Osteoblast (primary cell): ENCODE measurements around the gene MLANA. TPM values are rescaled to one million over a fixed set of nuclear protein-coding genes. Genes with fewer than 3 reads are reported as not detected.
A peak's percentile ranks its signal among the peaks of the same experiment; 100 is the strongest.

Experiments used
- DNase-seq: peaks from one replicate; pipeline ENCODE4 v3.0.0; 2011; ENCODE audit warnings: low spot score, mixed read lengths; ENCODE audit not compliant: insufficient read length; ENCODE audit errors: missing footprints
- H2AFZ ChIP-seq: 2 replicates; pipeline ENCODE4 v1.6.0; 2011; ENCODE audit warnings: mild to moderate bottlenecking, low read length
- H3K27ac ChIP-seq: 2 replicates; pipeline ENCODE4 v1.5.1; 2011; ENCODE audit warnings: mild to moderate bottlenecking, low read depth, low read length, moderate library complexity
- H3K27me3 ChIP-seq: 2 replicates; pipeline ENCODE4 v1.6.0; 2012; ENCODE audit warnings: mild to moderate bottlenecking, control low read depth, inconsistent platforms, low read length, moderate library complexity; ENCODE audit not compliant: insufficient read depth
- H3K36me3 ChIP-seq: 2 replicates; pipeline ENCODE4 v1.5.1; 2011; ENCODE audit warnings: mild to moderate bottlenecking, low read length, control low read depth, moderate library complexity; ENCODE audit not compliant: insufficient read depth
- H3K4me1 ChIP-seq: 2 replicates; pipeline ENCODE4 v1.5.1; 2011; ENCODE audit warnings: mild to moderate bottlenecking, low read length, control low read depth, moderate library complexity; ENCODE audit not compliant: insufficient read depth
- H3K4me2 ChIP-seq: 2 replicates; pipeline ENCODE4 v1.6.0; 2011; ENCODE audit warnings: mild to moderate bottlenecking, low read length; ENCODE audit not compliant: insufficient read depth
- H3K4me3 ChIP-seq: fragments of 200-600 bp; sonication (generic); 3 replicates; pipeline ENCODE4 v1.5.1; 2012; ENCODE audit warnings: mild to moderate bottlenecking, low read length, inconsistent platforms; ENCODE audit not compliant: insufficient read depth
- H3K79me2 ChIP-seq: 2 replicates; pipeline ENCODE4 v1.6.0; 2012; ENCODE audit warnings: mild to moderate bottlenecking, low read length, control low read depth, inconsistent platforms; ENCODE audit not compliant: insufficient read depth
- H3K9me3 ChIP-seq: 2 replicates; pipeline ENCODE4 v1.5.1; 2011; ENCODE audit warnings: low read depth, low read length, control low read depth
- H4K20me1 ChIP-seq: 2 replicates; pipeline ENCODE4 v1.6.0; 2012; ENCODE audit warnings: mild to moderate bottlenecking, low read length, control low read depth; ENCODE audit not compliant: insufficient read depth
- total RNA-seq: library from RNA; depleted of rRNA; stranded (reverse); fragments of >200 nt; gene quantifications from 2 replicates; pipeline ENCODE4 v1.2.3, GENCODE V29; 2012
- TF ChIP-seq, protein P1 (sequence below): IDR thresholded peaks from 2 replicates; pipeline ENCODE4 v1.5.1; 2011; ENCODE audit warnings: mild to moderate bottlenecking, low read depth, low read length, moderate library complexity; ENCODE audit errors: extremely low read depth

MLANA gene
- total RNA-seq, 1 donor = not detected

GRCh38 chr9:5897851-5898250 lies 7.2 kb downstream of the MLANA start:
- no peaks in the 10 kb centered on the region for H3K4me1 ChIP-seq
- no peak for DNase-seq
- no peak overlapping the region for H3K27ac ChIP-seq
- H3K9me3 ChIP-seq = no peaks in the 10 kb centered on the region
- TF ChIP-seq, protein P1, sequence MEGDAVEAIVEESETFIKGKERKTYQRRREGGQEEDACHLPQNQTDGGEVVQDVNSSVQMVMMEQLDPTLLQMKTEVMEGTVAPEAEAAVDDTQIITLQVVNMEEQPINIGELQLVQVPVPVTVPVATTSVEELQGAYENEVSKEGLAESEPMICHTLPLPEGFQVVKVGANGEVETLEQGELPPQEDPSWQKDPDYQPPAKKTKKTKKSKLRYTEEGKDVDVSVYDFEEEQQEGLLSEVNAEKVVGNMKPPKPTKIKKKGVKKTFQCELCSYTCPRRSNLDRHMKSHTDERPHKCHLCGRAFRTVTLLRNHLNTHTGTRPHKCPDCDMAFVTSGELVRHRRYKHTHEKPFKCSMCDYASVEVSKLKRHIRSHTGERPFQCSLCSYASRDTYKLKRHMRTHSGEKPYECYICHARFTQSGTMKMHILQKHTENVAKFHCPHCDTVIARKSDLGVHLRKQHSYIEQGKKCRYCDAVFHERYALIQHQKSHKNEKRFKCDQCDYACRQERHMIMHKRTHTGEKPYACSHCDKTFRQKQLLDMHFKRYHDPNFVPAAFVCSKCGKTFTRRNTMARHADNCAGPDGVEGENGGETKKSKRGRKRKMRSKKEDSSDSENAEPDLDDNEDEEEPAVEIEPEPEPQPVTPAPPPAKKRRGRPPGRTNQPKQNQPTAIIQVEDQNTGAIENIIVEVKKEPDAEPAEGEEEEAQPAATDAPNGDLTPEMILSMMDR = no peak
- no peak overlapping the region for H2AFZ ChIP-seq
- no peak overlapping the region for H3K4me3 ChIP-seq
- no peaks in the 10 kb centered on the region for H4K20me1 ChIP-seq
- no peaks in the 10 kb centered on the region for H3K36me3 ChIP-seq
- H3K27me3 ChIP-seq = no peaks in the 10 kb centered on the region
- H3K79me2 ChIP-seq = no peaks in the 10 kb centered on the region
- H3K4me2 ChIP-seq = no peak overlapping the region

GRCh38 chr9:5899292-5899691 lies 8.6 kb downstream of the MLANA start:
- TF ChIP-seq, protein P1 = peak; percentile 11
- Histone ChIP-seq H3K27ac (no peak overlapping the region), H2AFZ (no peak overlapping the region), H3K9me3 (no peaks in the 10 kb centered on the region), H3K79me2 (no peaks in the 10 kb centered on the region), H3K4me1 (no peaks in the 10 kb centered on the region), H3K36me3 (no peaks in the 10 kb centered on the region), H3K27me3 (no peaks in the 10 kb centered on the region), H3K4me2 (no peak overlapping the region), H4K20me1 (no peaks in the 10 kb centered on the region), H3K4me3 (no peak overlapping the region)
- no peak for DNase-seq

DNA sequence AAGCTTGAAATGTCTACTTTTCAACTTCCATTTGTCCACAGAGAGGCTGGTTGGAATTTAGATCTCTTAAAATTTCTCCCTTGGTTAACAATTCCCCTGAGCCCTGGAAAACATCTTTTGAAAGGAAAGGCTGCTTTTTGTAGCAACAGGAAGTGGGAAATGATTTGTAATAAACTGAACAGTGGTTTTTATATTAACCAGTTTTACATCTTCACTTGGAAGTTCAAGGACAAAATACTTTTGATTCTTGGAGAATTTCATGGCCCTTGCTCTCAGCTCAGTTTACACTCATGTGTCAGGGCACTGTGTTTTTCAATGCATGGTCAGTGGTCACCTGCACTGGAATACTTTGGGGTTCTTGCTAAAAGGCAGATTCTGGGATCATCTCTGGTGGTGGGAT lies 9.9 kb downstream of the MLANA start:
- Histone ChIP-seq H3K4me3 (no peak overlapping the region), H3K4me1 (no peaks in the 10 kb centered on the region), H2AFZ (no peak overlapping the region), H3K36me3 (no peaks in the 10 kb centered on the region), H4K20me1 (no peaks in the 10 kb centered on the region), H3K4me2 (no peak overlapping the region), H3K27me3 (no peaks in the 10 kb centered on the region), H3K79me2 (no peaks in the 10 kb centered on the region), H3K9me3 (no peaks in the 10 kb centered on the region), H3K27ac (no peak overlapping the region)
- TF ChIP-seq, protein P1 = no peak
- DNase-seq = peak; percentile 53

DNA sequence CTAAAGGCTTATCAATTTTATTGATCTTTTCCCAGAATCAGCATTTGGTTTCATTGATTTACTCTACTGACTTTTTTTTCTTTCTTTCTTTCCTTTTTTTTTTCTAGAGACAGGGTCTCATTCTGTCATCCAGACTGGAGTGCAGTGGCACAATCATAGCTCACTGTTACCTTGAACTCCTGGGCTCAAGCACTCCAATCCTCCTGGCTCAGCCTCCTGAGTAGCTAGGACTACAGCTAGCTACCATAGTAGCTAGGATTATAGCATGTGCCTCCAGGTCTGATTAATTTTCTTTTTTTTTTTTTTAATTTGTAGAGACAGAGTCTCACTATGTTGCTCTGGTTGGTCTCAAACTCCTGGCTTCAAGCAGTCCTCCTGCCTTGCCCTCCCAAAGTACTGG lies 11.7 kb downstream of the MLANA start:
- Histone ChIP-seq H3K4me3 (no peak overlapping the region), H3K4me1 (no peaks in the 10 kb centered on the region), H3K9me3 (no peaks in the 10 kb centered on the region), H3K79me2 (no peaks in the 10 kb centered on the region), H3K27me3 (no peaks in the 10 kb centered on the region), H3K27ac (no peak overlapping the region), H3K4me2 (no peak overlapping the region), H3K36me3 (no peaks in the 10 kb centered on the region), H4K20me1 (no peaks in the 10 kb centered on the region), H2AFZ (no peak overlapping the region)
- DNase-seq = no peak
- TF ChIP-seq, protein P1 = no peak
